HG03196 (cell line): ENCODE measurements around the gene ICE2.
"Not testable (repeated sequence)": the region's sequence is repeated elsewhere in the genome, so short reads cannot be mapped to it uniquely, and the experiment has no call there.

Experiments
- ATAC-seq: cut with Tn5 transposase; IDR thresholded peaks from one replicate; pipeline ENCODE4 v1.9.1; 2021; ENCODE audit not compliant: unreplicated experiment

ICE2 gene

GRCh38 chr15:60411774-60412425 is 67.0 kb downstream of the ICE2 start:
- ATAC-seq, result no peak

- ATAC-seq, result not testable (repeated sequence)
Observed at GRCh38 chr15:60410350-60410749, 68.6 kb downstream of the ICE2 start.

GRCh38 chr15:60408463-60408981 is 70.4 kb downstream of the ICE2 start:
- ATAC-seq, result no peak

- no peak for ATAC-seq
Observed at GRCh38 chr15:60407415-60407805, 71.5 kb downstream of the ICE2 start.

- no peak for ATAC-seq
Observed at GRCh38 chr15:60406513-60407414, 72.2 kb downstream of the ICE2 start.

GRCh38 chr15:60405399-60405798 is 73.5 kb downstream of the ICE2 start:
- ATAC-seq, result no peak

- ATAC-seq, result not testable (repeated sequence)
Observed at GRCh38 chr15:60404351-60404750, 74.6 kb downstream of the ICE2 start.

- no peak for ATAC-seq
Observed at GRCh38 chr15:60400944-60401343, 78.0 kb downstream of the ICE2 start.

GRCh38 chr15:60399931-60400330 is 79.0 kb downstream of the ICE2 start:
- no peak for ATAC-seq

GRCh38 chr15:60399246-60399915 is 79.6 kb downstream of the ICE2 start:
- no peak for ATAC-seq

GRCh38 chr15:60397772-60398445 is 81.0 kb downstream of the ICE2 start, which contains the start of gene ANXA2:
Gene ANXA2, minus strand, starts transcription at chr15:60397986. Its CDS starts 11,911 bp downstream, at chr15:60386075.
- peak; percentile 70 for ATAC-seq

GRCh38 chr15:60396958-60397771 is 81.8 kb downstream of the ICE2 start:
- peak; percentile 57 for ATAC-seq

GRCh38 chr15:60396560-60396957 is 82.4 kb downstream of the ICE2 start:
- ATAC-seq, result no peak

GRCh38 chr15:60396100-60396499 is 82.8 kb downstream of the ICE2 start:
- ATAC-seq, result no peak

- ATAC-seq, result no peak
Observed at GRCh38 chr15:60395276-60396011, 83.5 kb downstream of the ICE2 start.

GRCh38 chr15:60394689-60395097 is 84.2 kb downstream of the ICE2 start:
- ATAC-seq, result no peak

- ATAC-seq, result no peak
Observed at GRCh38 chr15:60392986-60393790, 85.8 kb downstream of the ICE2 start.

- no peak for ATAC-seq
Observed at GRCh38 chr15:60392601-60392985, 86.3 kb downstream of the ICE2 start.
